Colonic mucosa (tissue), 4 donors: ENCODE data around the gene WDR5. TPM values are rescaled to one million over a fixed set of nuclear protein-coding genes. Genes with fewer than 3 reads are reported as not detected.

Experiments used
- DNase-seq: peaks from one replicate; pipeline ENCODE4 v3.0.0-alpha.2; 2020
- H3K27ac ChIP-seq: fragments of 200-600 bp; one replicate; pipeline ENCODE4 v1.8.0; 2021
- H3K27me3 ChIP-seq: fragments of 200-600 bp; one replicate; pipeline ENCODE4 v1.8.0; 2021
- H3K36me3 ChIP-seq: fragments of 200-600 bp; one replicate; pipeline ENCODE4 v1.8.0; 2021
- H3K4me1 ChIP-seq: fragments of 200-600 bp; one replicate; pipeline ENCODE4 v1.8.0; 2021; ENCODE audit warnings: mild to moderate bottlenecking
- H3K4me3 ChIP-seq: fragments of 200-600 bp; one replicate; pipeline ENCODE4 v1.8.0; 2021
- H3K9ac ChIP-seq, 2 donors: one replicate each; pipeline ENCODE4 v1.7.0; 2013; ENCODE audit warnings: control low read depth in 2 of 2, low read depth in 2 of 2, low read length in 2 of 2
- H3K9me3 ChIP-seq: fragments of 200-600 bp; one replicate; pipeline ENCODE4 v1.8.0; 2021
- CTCF ChIP-seq: fragments of 200-600 bp; IDR thresholded peaks from one replicate; pipeline ENCODE4 v1.8.0; 2022; ENCODE audit warnings: antibody characterized with exemption, mild to moderate bottlenecking
- intact Hi-C: fragments of 100-400 bp; cut with DNase I; formaldehyde crosslinking; loops from one replicate; pipeline ENCODE4 v1.14.1; 2022
- total RNA-seq, 2 donors: library from RNA; stranded (reverse); fragmentation: NEBNext Ultra II Directional in 1 of 2; extraction: Animal tissue kit (Norgen Biotek cat#: 25700) in 1 of 2; gene quantifications; one replicate each; pipeline ENCODE4 v1.2.1, GENCODE V29; 2021
- donor health status: healthy.
- donor health status: DM: no; HTN: no; CAD: no.
- donor health status: DM: no; HTN: no; CAD: no.

WDR5 gene
- total RNA-seq, 2 donors from 2014 or later: 22.6 to 38.2 TPM

DNA sequence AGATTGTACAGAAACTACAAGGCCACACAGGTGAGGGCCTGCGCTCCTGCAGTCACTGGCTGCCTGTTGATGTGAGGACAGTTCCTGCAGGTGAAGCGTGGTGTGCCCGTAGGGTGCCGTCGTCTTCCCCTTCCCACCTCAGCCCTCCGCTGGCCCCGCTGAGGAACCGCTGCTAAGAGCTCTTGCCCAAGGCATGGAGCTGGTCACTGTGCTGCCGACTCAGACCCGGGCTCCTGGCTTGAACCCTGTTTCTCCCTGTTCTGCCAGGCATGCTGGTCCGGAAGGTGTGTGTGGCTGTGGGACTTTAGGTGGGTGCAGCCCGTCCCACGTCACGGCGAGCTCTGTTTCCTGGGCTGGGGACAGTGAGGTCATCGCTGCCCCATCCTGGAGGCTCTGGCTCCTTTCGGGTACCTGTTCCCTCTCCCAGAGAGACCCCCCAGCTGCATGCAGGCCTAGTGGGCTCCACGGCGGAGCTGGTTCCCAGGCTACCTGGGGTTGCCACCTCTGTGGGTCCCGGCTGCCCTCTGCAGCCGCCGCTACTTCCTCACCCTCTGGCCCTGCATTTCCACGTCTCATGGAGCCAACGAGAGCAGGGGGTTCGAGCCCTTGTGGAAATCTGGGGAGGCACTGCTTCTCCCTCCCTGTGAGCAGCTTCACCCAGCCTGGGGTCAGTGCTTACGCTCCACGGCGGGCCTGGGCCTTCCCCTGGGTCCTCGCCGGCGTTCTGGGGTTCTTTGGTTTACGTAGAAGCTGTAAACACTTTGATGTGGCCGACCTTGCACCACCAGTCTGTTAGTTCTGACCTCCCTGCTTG lies 20.9 kb downstream of the WDR5 start:
- H3K27ac ChIP-seq: no peak overlapping the region
- no peaks in the 10 kb centered on the region for H3K9me3 ChIP-seq
- H3K9ac ChIP-seq: no peak overlapping the region
- TF ChIP-seq CTCF: no peak
- no peaks in the 10 kb centered on the region for H3K36me3 ChIP-seq
- H3K4me3 ChIP-seq: no peak overlapping the region
- H3K27me3 ChIP-seq: no peaks in the 10 kb centered on the region
- no peaks in the 10 kb centered on the region for H3K4me1 ChIP-seq
- intact Hi-C loops: no loop called here
- no peak for DNase-seq

- intact Hi-C loops: no loop called here
- Histone ChIP-seq H3K27me3 (no peaks in the 10 kb centered on the region), H3K4me1 (no peaks in the 10 kb centered on the region), H3K36me3 (no peaks in the 10 kb centered on the region), H3K27ac (no peak overlapping the region), H3K4me3 (no peak overlapping the region), H3K9ac (no peak overlapping the region), H3K9me3 (no peaks in the 10 kb centered on the region)
- no peak for DNase-seq
- no peak for TF ChIP-seq CTCF
Observed at GRCh38 chr9:134157378-134157885, 21.6 kb downstream of the WDR5 start.

DNA sequence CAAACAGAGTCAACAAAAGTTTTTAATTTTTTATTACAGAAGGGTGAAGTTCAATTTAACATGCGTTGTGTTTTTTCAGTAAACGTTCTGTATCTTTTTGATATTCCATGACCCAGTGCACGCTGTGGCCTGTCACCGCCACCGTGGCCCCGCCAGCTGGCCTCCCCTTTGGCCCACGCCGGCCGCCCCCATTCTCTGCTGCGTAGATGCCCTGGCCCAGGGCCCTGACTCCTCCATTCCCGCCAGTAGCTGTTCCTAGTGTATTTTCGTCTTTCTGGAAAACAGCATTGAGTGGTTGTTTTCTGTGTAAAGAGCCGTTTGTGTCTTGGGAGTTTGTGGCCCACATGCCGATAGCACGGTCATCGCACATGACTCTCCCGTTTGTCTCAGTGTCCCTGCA lies 22.4 kb downstream of the WDR5 start:
- H3K9me3 ChIP-seq: no peaks in the 10 kb centered on the region
- intact Hi-C loops: no loop called here
- no peak overlapping the region for H3K4me3 ChIP-seq
- no peaks in the 10 kb centered on the region for H3K36me3 ChIP-seq
- no peak overlapping the region for H3K27ac ChIP-seq
- H3K27me3 ChIP-seq: no peaks in the 10 kb centered on the region
- no peak for TF ChIP-seq CTCF
- no peak overlapping the region for H3K9ac ChIP-seq
- peaks cover 3% of the 10 kb centered on the region for H3K4me1 ChIP-seq
- no peak for DNase-seq

GRCh38 chr9:134158753-134159392 lies 23.0 kb downstream of the WDR5 start:
- intact Hi-C loops: no loop called here
- H3K27ac ChIP-seq: no peak overlapping the region
- no peak for TF ChIP-seq CTCF
- H3K36me3 ChIP-seq: no peaks in the 10 kb centered on the region
- H3K4me1 ChIP-seq: peaks cover 3% of the 10 kb centered on the region
- no peak overlapping the region for H3K4me3 ChIP-seq
- no peak for DNase-seq
- H3K27me3 ChIP-seq: no peaks in the 10 kb centered on the region
- H3K9ac ChIP-seq: no peak overlapping the region
- no peaks in the 10 kb centered on the region for H3K9me3 ChIP-seq

- no peaks in the 10 kb centered on the region for H3K9me3 ChIP-seq
- intact Hi-C loops: no loop called here
- DNase-seq: no peak
- no peak for TF ChIP-seq CTCF
- H3K27ac ChIP-seq: no peak overlapping the region
- H3K4me1 ChIP-seq: peaks cover 3% of the 10 kb centered on the region
- H3K4me3 ChIP-seq: no peak overlapping the region
- no peak overlapping the region for H3K9ac ChIP-seq
- H3K36me3 ChIP-seq: no peaks in the 10 kb centered on the region
- H3K27me3 ChIP-seq: no peaks in the 10 kb centered on the region
Observed at GRCh38 chr9:134159566-134160245, 23.8 kb downstream of the WDR5 start.
